Omental fat pad (tissue), 4 donors: Measurements from ENCODE around the gene GAL3ST1. TPM values are rescaled to one million over a fixed set of nuclear protein-coding genes. Genes with fewer than 3 reads are reported as not detected.
"Not testable (repeated sequence)": the region's sequence is repeated elsewhere in the genome, so short reads cannot be mapped to it uniquely, and the experiment has no call there.

Source experiments
- ATAC-seq: fragments of 150-250 bp; one replicate; pipeline ENCODE4 v1.9.1; 2016; ENCODE audit warnings: mild to moderate bottlenecking, moderate library complexity; ENCODE audit not compliant: low FRiP score
- DNase-seq: peaks from one replicate; pipeline ENCODE4 v3.0.0-alpha.2; 2019; ENCODE audit warnings: low spot score
- CTCF ChIP-seq, 3 donors: fragments of 450-650 bp; IDR thresholded peaks; one replicate each; pipeline ENCODE4 v1.5.1; 2016 to 2017; ENCODE audit warnings: antibody characterized with exemption in 3 of 3, mild to moderate bottlenecking in 3 of 3, moderate library complexity in 2 of 3
- total RNA-seq, 4 donors: library from RNA; depleted of rRNA; stranded (reverse); fragments of >200 nt; gene quantifications; one replicate each; pipeline ENCODE4 v1.1.0, GENCODE V29; 2016

Gene GAL3ST1
- total RNA-seq, 4 donors from 2014 or later = 1.4 to 2.5 (median 1.8) TPM; not detected in 1

- DNase-seq (no peak), ATAC-seq (no peak)
- no peak for TF ChIP-seq CTCF (IDR thresholded peaks at IDR 0.05)
Observed at GRCh38 chr22:30565341-30565740, 9.1 kb downstream of the GAL3ST1 start.

DNA sequence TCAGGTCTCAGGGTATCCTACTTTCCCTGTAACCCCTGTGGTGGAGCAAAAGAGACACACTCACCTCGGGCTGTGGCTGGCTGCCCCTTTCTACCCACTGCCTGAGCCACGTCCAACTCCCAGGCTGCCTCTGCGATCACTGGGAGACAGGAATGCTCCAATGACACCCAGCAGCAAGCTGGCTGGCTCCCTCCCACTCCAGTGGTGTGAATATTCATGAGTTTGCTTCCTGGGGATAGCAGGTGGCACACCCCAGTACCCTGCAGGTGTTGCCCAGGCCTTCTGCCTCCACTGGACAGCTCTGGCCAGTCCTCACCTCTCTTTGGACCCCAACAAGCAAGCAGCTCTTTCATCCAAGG lies 9.7 kb downstream of the GAL3ST1 start:
- ATAC-seq = no peak
- no peak for TF ChIP-seq CTCF (IDR thresholded peaks at IDR 0.05)

DNA sequence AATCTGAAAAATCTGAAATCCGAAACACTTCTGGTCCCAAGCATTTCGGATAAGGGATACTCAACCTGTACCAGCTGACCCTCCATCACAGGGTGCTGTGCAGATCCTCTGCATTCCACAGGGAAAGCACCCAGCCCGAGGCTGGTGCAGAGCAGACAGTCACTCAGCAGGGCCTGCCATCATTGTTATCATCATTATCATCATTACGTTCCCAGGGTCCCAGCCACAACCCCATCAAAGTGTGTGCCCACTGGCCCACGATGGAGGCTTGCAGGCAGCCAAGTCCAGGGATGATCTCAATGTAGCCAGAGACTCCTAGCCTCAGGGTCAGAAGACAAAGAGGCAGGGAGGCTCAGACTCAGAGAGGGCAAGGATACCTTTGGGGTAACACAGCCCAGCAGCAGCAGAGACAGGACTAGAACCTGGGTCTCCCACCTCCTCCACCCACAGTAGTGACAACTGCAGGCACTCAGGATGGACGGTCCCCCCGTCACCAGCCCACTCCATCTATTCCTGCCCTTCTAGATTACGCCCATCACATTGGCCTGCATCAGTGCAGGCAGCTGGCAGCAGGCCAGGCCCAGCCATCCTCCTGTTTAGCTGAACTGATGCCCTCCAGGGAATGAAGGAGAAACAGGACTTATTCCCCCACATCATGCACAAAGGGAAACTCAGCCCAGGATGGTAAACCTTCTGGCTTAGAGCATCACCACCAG lies 10.3 kb downstream of the GAL3ST1 start:
- no peak for TF ChIP-seq CTCF (IDR thresholded peaks at IDR 0.05)
- ATAC-seq = no peak
- no peak for DNase-seq

More for the DNA sequence above, 9.7 kb downstream of the GAL3ST1 start:
- no peak for DNase-seq

GRCh38 chr22:30562366-30562765 lies 12.1 kb downstream of the GAL3ST1 start:
- ATAC-seq = peak; percentile 26
- DNase-seq = no peak
- no peak for TF ChIP-seq CTCF (IDR thresholded peaks at IDR 0.05)

GRCh38 chr22:30561402-30562189 lies 12.9 kb downstream of the GAL3ST1 start:
- DNase-seq (no peak), ATAC-seq (no peak)

GRCh38 chr22:30560643-30561202 lies 13.7 kb downstream of the GAL3ST1 start:
- DNase-seq, ATAC-seq: not testable (repeated sequence)

More at GRCh38 chr22:30561402-30562189, 12.9 kb downstream of the GAL3ST1 start:
- no peak for TF ChIP-seq CTCF (IDR thresholded peaks at IDR 0.05)

DNA sequence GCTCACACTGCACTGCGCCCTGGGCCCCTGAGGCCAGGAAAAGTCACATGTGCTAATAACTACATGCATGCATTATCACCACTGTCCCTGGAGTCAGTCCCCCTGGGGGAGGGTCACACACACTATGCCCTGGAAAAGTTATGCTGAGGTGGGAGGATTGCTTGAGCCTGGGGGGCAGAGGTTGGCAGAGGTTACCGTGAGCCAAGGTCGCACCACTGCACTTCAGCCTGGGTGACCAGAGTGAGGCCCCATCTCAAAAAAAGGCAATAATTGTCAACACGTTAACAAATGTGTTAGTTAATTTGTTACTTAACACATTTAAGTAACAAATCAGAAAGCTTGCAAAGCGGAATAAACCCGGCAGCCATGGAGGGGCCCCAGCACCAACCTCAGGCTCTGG lies 14.6 kb downstream of the GAL3ST1 start:
- ATAC-seq (no peak), DNase-seq (no peak)
- TF ChIP-seq CTCF (IDR thresholded peaks at IDR 0.05) = no peak
